Measurements from ENCODE around the gene FRY. TPM values are rescaled to one million over a fixed set of nuclear protein-coding genes. Genes with fewer than 3 reads are reported as not detected.
"Not testable (repeated sequence)": the region's sequence is repeated elsewhere in the genome, so short reads cannot be mapped to it uniquely, and the experiment has no call there.

Gene FRY
- 10 to 100 TPM; 40.2 to 50.3 (median 42.2) TPM for polyA plus RNA-seq (ENCODE audit: insufficient read depth in 1 of 5, insufficient read length in 5 of 5, low replicate concordance in 1 of 5)
- long read RNA-seq, donor 1: 0 reads
- long read RNA-seq, donor 2: 0 reads
- long read RNA-seq, donor 3, partial matches to known transcripts: 26 of 26 reads
- long read RNA-seq, donor 3, other reads (novel, unspliced or antisense): 0 of 26 reads
- long read RNA-seq, donor 4: 0 reads
- long read RNA-seq, donor 5, partial matches to known transcripts: 0 of 1 reads
- long read RNA-seq, donor 5, other reads (novel, unspliced or antisense): 0 of 1 reads
- long read RNA-seq, donor 6: 0 reads
- long read RNA-seq, donor 7: 0 reads
- long read RNA-seq, donor 8: 0 reads

- DNase-seq: peak; percentile 31 to 37
These were observed at the start of gene FRY for GRCh38 chr13:32031025-32031814. Gene FRY (plus strand): TSS chr13:32031774. CDS start chr13:32031796, 22 bp downstream.

GRCh38 chr13:31982124-31982523 lies 49.5 kb upstream of the FRY start:
- no peak for DNase-seq

GRCh38 chr13:31982540-31982939 lies 49.0 kb upstream of the FRY start:
- DNase-seq: no peak

GRCh38 chr13:31983696-31984095 lies 47.9 kb upstream of the FRY start:
- DNase-seq: not testable (repeated sequence)

GRCh38 chr13:31984388-31984787 lies 47.2 kb upstream of the FRY start:
- DNase-seq: not testable (repeated sequence)

GRCh38 chr13:31986676-31987470 lies 44.7 kb upstream of the FRY start:
- DNase-seq: no peak

- no peak for DNase-seq
These were observed 43.9 kb upstream of the FRY start for GRCh38 chr13:31987535-31988170.

GRCh38 chr13:31994367-31994766 lies 37.2 kb upstream of the FRY start:
- not testable (repeated sequence) for DNase-seq

- DNase-seq: no peak
These were observed 35.0 kb upstream of the FRY start for GRCh38 chr13:31996601-31997000.

GRCh38 chr13:31997641-31998040 lies 33.9 kb upstream of the FRY start:
- no peak for DNase-seq

- peak in 1 of 2 donors; percentile 10 for DNase-seq
These were observed 33.4 kb upstream of the FRY start for GRCh38 chr13:31998131-31998530.

- not testable (repeated sequence) for DNase-seq
These were observed 30.8 kb upstream of the FRY start for GRCh38 chr13:32000754-32001153.

GRCh38 chr13:32001154-32001768 lies 30.3 kb upstream of the FRY start:
- DNase-seq: peak in 1 of 2 donors; percentile 28

- DNase-seq: no peak
These were observed 29.8 kb upstream of the FRY start for GRCh38 chr13:32001769-32002168.

- DNase-seq: no peak
These were observed 28.7 kb upstream of the FRY start for GRCh38 chr13:32002873-32003272.

GRCh38 chr13:32007494-32007893 lies 24.1 kb upstream of the FRY start:
- DNase-seq: no peak

- DNase-seq: no peak
These were observed 22.9 kb upstream of the FRY start for GRCh38 chr13:32008518-32009175.

GRCh38 chr13:32009362-32009761 lies 22.2 kb upstream of the FRY start:
- DNase-seq: no peak

GRCh38 chr13:32010136-32010535 lies 21.4 kb upstream of the FRY start:
- no peak for DNase-seq

- no peak for DNase-seq
These were observed 19.6 kb upstream of the FRY start for GRCh38 chr13:32011971-32012370.

- DNase-seq: no peak
These were observed 18.4 kb upstream of the FRY start for GRCh38 chr13:32013181-32013580.
